SU-DHL-6 (cell line): ENCODE data around the gene NFATC4.

Source experiments
- H2AFZ ChIP-seq: fragments of 200-600 bp; sonication (generic); 2 replicates; pipeline ENCODE4 v1.6.1; 2014; ENCODE audit warnings: low read depth, mild to moderate bottlenecking, moderate library complexity, mixed read lengths, antibody characterized with exemption, low read length; ENCODE audit not compliant: severe bottlenecking
- H3F3A ChIP-seq: fragments of 200-600 bp; shearing (Covaris generic); 2 replicates; pipeline ENCODE4 v1.6.0; 2016; ENCODE audit warnings: antibody characterized with exemption, mild to moderate bottlenecking; ENCODE audit not compliant: insufficient read depth
- H3K27ac ChIP-seq: fragments of 200-600 bp; sonication (generic); 2 replicates; pipeline ENCODE4 v1.5.1; 2016; ENCODE audit warnings: low read depth, mild to moderate bottlenecking, low read length, moderate library complexity, mixed read lengths
- H3K27me3 ChIP-seq: fragments of 200-600 bp; sonication (generic), shearing (Covaris generic); 2 replicates; pipeline ENCODE4 v1.6.0; 2014; ENCODE audit warnings: mild to moderate bottlenecking, low read length
- H3K36me3 ChIP-seq: fragments of 200-600 bp; sonication (generic); 2 replicates; pipeline ENCODE4 v1.6.1; 2014; ENCODE audit warnings: mild to moderate bottlenecking, low read length, mixed read lengths
- H3K4me2 ChIP-seq: fragments of 300-600, 200-600 bp; shearing (Covaris generic), sonication (generic); 2 replicates; pipeline ENCODE4 v1.6.0; 2014; ENCODE audit warnings: low read length, low read depth, mild to moderate bottlenecking; ENCODE audit not compliant: poor library complexity, severe bottlenecking
- H3K4me3 ChIP-seq: fragments of 200-600 bp; sonication (generic); 2 replicates; pipeline ENCODE4 v1.5.1; 2014; ENCODE audit warnings: antibody characterized with exemption, low read length, mild to moderate bottlenecking, mixed read lengths; ENCODE audit not compliant: insufficient read depth, poor library complexity, severe bottlenecking
- H3K79me2 ChIP-seq: fragments of 200-600 bp; sonication (generic); 2 replicates; pipeline ENCODE4 v1.6.1; 2014; ENCODE audit warnings: mild to moderate bottlenecking, low read length, moderate library complexity; ENCODE audit not compliant: insufficient read depth
- H3K9ac ChIP-seq: fragments of 200-600 bp; sonication (generic); 2 replicates; pipeline ENCODE4 v1.7.0; 2014; ENCODE audit warnings: mild to moderate bottlenecking, low read length
- H3K9me2 ChIP-seq: fragments of 200-600 bp; sonication (generic); replicated peaks from 2 replicates; pipeline ENCODE4 v1.6.1; 2014; ENCODE audit warnings: low read length; ENCODE audit not compliant: insufficient read depth
- H3K9me3 ChIP-seq: fragments of 200-600 bp; sonication (generic); 2 replicates; pipeline ENCODE4 v1.6.1; 2014; ENCODE audit warnings: low read length, mixed read lengths; ENCODE audit not compliant: insufficient read depth
- H4K20me1 ChIP-seq: fragments of 200-600 bp; sonication (generic); 2 replicates; pipeline ENCODE4 v1.6.1; 2014; ENCODE audit warnings: low read depth, mild to moderate bottlenecking, antibody characterized with exemption, low read length, moderate library complexity, mixed read lengths
- EZH2phosphoT487 ChIP-seq: fragments of 200-600 bp; sonication (generic), shearing (Covaris generic); conservative IDR thresholded peaks from 2 replicates; pipeline ENCODE4 v1.6.1; 2018; ENCODE audit warnings: mild to moderate bottlenecking, antibody characterized with exemption, low read length, moderate library complexity, mixed read lengths
- TF ChIP-seq, protein P1 (sequence below): fragments of 200-600 bp; sonication (generic); IDR thresholded peaks from one replicate; pipeline ENCODE4 v1.5.1; 2017; ENCODE audit warnings: antibody characterized with exemption, mild to moderate bottlenecking, low read length, moderate library complexity; ENCODE audit not compliant: insufficient read depth, poor library complexity, severe bottlenecking

The NFATC4 gene

DNA sequence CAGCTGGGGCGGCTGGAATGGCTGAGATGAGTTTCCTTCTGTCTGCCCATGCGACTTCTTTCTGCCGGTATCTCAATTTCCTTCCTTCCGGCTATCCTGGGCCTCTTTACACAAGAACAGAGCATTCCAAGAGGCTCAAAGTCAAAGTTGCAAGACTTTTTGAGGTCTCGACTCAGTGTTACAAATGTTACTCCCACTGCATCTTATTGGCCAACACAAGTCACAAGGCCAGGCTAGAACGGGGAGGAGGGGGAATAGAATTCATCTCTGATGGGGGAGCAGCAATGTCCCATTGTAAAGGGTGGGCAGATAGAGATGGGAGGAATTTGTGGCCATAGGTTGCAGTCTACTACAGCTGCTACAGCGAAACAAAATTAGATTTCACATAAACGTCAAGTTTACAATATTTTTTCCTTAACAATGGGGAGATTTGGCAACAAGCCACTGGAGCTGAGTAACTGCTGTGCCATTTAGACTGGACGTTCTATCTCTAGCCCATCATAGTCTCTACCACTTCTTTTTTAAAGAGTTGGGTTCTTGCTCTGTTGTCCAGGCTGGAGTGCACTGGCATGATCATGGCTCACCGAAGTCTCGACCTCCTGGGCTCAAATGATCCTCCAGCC is 21.4 kb downstream of the NFATC4 start:
- Histone ChIP-seq H3K36me3 (no peaks in the 10 kb centered on the region), H3F3A (no peaks in the 10 kb centered on the region), H3K4me2 (no peak overlapping the region), H3K9me3 (no peaks in the 10 kb centered on the region), H3K27me3 (no peaks in the 10 kb centered on the region), H3K9ac (no peak overlapping the region), H3K9me2 (no peaks in the 10 kb centered on the region), H3K79me2 (no peaks in the 10 kb centered on the region), H2AFZ (no peak overlapping the region), H4K20me1 (no peaks in the 10 kb centered on the region), H3K27ac (no peak overlapping the region), H3K4me3 (no peak overlapping the region)
- TF ChIP-seq, protein P1, sequence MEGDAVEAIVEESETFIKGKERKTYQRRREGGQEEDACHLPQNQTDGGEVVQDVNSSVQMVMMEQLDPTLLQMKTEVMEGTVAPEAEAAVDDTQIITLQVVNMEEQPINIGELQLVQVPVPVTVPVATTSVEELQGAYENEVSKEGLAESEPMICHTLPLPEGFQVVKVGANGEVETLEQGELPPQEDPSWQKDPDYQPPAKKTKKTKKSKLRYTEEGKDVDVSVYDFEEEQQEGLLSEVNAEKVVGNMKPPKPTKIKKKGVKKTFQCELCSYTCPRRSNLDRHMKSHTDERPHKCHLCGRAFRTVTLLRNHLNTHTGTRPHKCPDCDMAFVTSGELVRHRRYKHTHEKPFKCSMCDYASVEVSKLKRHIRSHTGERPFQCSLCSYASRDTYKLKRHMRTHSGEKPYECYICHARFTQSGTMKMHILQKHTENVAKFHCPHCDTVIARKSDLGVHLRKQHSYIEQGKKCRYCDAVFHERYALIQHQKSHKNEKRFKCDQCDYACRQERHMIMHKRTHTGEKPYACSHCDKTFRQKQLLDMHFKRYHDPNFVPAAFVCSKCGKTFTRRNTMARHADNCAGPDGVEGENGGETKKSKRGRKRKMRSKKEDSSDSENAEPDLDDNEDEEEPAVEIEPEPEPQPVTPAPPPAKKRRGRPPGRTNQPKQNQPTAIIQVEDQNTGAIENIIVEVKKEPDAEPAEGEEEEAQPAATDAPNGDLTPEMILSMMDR = no peak
- TF ChIP-seq EZH2phosphoT487 = no peak

DNA sequence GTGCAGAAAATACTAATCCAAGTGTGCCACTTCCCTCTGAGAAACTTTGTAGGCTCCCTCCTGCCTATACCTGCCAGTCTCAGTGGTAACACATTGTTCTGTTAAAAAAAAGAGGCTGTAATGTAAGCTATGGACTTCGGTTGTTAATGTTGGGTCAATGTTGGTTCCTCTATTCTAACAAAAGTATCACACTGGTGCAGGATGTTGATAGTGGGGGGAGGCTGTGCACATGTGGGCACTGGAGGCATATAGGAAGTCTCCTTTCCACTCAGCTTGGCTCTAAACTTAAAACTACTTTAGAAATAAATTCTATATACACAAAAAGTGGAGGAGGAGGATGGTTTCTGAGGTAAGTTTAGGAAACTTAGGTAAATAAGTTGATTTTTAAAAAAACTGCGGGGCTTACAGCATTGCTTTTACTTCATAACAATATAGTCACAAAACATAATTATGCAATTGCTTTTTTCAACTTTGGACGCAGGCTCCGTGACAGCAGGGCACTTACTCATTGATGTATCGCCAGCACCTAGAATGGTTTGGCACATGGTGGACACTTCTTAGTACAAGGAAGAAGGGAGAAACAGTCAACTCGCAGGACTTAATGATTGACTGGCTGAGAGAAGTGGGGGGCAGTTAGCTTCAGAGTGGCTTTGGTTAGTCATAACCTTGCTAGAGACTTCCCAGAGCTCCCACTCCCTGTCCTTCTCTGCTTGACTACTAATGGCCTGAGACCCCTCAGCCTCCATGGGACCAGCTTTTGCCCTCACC is 22.9 kb downstream of the NFATC4 start:
- Histone ChIP-seq H3F3A (no peaks in the 10 kb centered on the region), H4K20me1 (no peaks in the 10 kb centered on the region), H2AFZ (no peak overlapping the region), H3K9ac (no peak overlapping the region), H3K79me2 (no peaks in the 10 kb centered on the region), H3K4me2 (no peak overlapping the region), H3K27me3 (no peaks in the 10 kb centered on the region), H3K9me2 (no peaks in the 10 kb centered on the region), H3K4me3 (no peak overlapping the region), H3K36me3 (no peaks in the 10 kb centered on the region), H3K27ac (no peak overlapping the region), H3K9me3 (no peaks in the 10 kb centered on the region)
- TF ChIP-seq, protein P1 = no peak
- TF ChIP-seq EZH2phosphoT487 = no peak

DNA sequence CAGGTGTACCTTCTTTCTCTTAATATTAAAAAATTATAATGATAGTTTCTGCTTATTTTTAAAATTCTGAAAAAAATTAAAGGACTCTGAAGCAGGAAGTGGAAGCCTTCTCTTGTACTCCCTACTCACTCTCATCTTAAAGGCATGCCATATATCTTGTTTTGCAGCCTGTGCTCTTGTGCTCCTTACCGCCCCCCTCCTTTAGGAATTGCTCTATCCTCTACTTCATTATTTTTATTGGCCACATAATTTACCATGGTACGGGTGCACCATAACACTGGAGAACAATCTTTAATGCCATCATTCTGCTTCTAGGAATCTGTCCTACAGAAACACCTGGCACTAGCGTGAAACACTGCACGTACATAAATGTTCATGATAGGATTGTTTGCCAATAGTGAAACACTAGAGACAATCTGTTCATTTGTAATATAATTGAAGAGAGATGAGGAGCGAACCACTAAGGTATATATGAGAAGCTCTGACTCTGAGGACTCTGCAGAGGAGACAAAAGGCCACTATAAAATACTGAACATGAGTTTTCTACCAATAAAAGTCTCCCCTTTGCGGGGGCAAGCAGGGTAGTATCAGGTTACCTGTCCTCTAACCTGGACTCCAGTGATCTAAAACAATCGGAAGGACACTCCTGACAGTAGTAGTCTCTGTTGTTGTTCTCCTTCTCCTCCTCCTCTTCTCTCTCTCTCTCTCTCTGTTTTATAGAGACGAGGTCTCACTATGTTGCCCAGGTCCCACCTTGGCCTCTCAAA is 24.5 kb downstream of the NFATC4 start:
- Histone ChIP-seq H3K9ac (no peak overlapping the region), H3K9me2 (no peaks in the 10 kb centered on the region), H3K79me2 (no peaks in the 10 kb centered on the region), H3K4me3 (no peak overlapping the region), H3K9me3 (no peaks in the 10 kb centered on the region), H3F3A (no peaks in the 10 kb centered on the region), H4K20me1 (no peaks in the 10 kb centered on the region), H3K36me3 (no peaks in the 10 kb centered on the region), H3K27me3 (no peaks in the 10 kb centered on the region), H2AFZ (no peak overlapping the region), H3K27ac (no peak overlapping the region), H3K4me2 (no peak overlapping the region)
- TF ChIP-seq, protein P1 = no peak
- no peak for TF ChIP-seq EZH2phosphoT487
